Measurements from ENCODE around the gene IRAG1. TPM values are rescaled to one million over a fixed set of nuclear protein-coding genes. Genes with fewer than 3 reads are reported as not detected.

The IRAG1 gene
- 18.3 TPM for polyA plus RNA-seq (2013, experiment 1 of 2; ENCODE audit: insufficient read length)
- polyA plus RNA-seq (2013, experiment 2 of 2; ENCODE audit: insufficient read length) = 20.9 TPM

GRCh38 chr11:10693509-10694081, at the start of gene IRAG1:
Gene IRAG1, minus strand, starts transcription at chr11:10693755. Its CDS starts 153 bp downstream, at chr11:10693602.
- peak; percentile 79 for DNase-seq

- DNase-seq = no peak
Measured at GRCh38 chr11:10742460-10743208, 49.1 kb upstream of the IRAG1 start.

- DNase-seq = peak; percentile 96
Measured at GRCh38 chr11:10735481-10736475, 42.2 kb upstream of the IRAG1 start.

GRCh38 chr11:10731064-10731680, 37.6 kb upstream of the IRAG1 start:
- no peak for DNase-seq

GRCh38 chr11:10730151-10730550, 36.6 kb upstream of the IRAG1 start:
- DNase-seq = no peak

- peak; percentile 48 for DNase-seq
Measured at GRCh38 chr11:10728789-10729472, 35.4 kb upstream of the IRAG1 start.

- DNase-seq = no peak
Measured at GRCh38 chr11:10728154-10728553, 34.6 kb upstream of the IRAG1 start.

GRCh38 chr11:10727146-10727851, 33.7 kb upstream of the IRAG1 start:
- DNase-seq = peak; percentile 63

- no peak for DNase-seq
Measured at GRCh38 chr11:10725907-10726253, 32.3 kb upstream of the IRAG1 start.

GRCh38 chr11:10725114-10725906, 31.8 kb upstream of the IRAG1 start:
- DNase-seq = peak; percentile 78

- DNase-seq = no peak
Measured at GRCh38 chr11:10722307-10722706, 28.8 kb upstream of the IRAG1 start.

- DNase-seq = no peak
Measured at GRCh38 chr11:10720881-10721376, 27.4 kb upstream of the IRAG1 start.

- DNase-seq = no peak
Measured at GRCh38 chr11:10719616-10720015, 26.1 kb upstream of the IRAG1 start.

GRCh38 chr11:10716543-10717259, 23.1 kb upstream of the IRAG1 start:
- peak; percentile 24 for DNase-seq

GRCh38 chr11:10716122-10716521, 22.6 kb upstream of the IRAG1 start:
- peak; percentile 80 for DNase-seq

- no peak for DNase-seq
Measured at GRCh38 chr11:10715571-10715970, 22.0 kb upstream of the IRAG1 start.

GRCh38 chr11:10709299-10710086, 15.9 kb upstream of the IRAG1 start:
- DNase-seq = no peak

GRCh38 chr11:10708131-10708530, 14.6 kb upstream of the IRAG1 start:
- DNase-seq = no peak

GRCh38 chr11:10701982-10702381, 8.4 kb upstream of the IRAG1 start:
- no peak for DNase-seq

All from fibroblast of skin of scalp (primary cell).